ENCODE measurements around the gene SALL1. TPM values are rescaled to one million over a fixed set of nuclear protein-coding genes. Genes with fewer than 3 reads are reported as not detected.

Gene SALL1
- total and polyA plus RNA-seq, 2 of the 8 experiments (the other 6 are each of a cell fraction or from before 2014, with no cell fraction given): 33.7 to 56.8 TPM

DNA sequence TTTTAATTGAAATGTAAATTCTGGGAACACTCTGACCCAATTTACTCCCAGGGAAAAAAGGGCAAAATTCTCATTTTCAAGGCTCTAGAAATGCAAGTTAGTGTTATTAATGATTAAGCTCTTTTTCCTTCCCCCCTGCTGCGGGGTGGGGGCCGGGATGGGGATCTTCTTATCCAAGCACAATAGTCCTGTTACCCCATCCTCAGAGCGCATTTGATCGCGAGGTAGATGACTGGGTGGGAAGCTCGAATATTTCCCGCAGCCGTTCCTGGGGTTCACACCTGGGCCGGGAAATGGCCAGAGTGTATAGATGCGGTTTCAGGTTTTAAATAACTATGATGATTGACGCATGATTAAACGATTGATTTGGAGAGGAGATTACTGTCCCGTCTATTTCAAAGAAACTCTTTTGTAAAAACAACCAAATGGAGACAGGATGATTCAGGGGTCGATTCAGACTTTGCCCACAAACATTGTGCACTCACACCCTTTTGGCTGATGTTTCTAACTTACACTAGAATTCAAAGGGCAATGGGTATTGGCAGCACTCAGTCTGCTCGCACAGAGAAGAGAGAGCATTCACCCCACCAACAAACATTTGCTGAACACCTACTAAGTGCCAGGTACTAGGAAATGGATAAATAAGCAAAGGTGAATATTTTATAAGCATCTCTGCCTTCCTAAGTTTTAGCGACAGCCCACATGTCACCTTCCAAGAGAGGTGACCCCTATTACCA, 55.0 kb downstream of the SALL1 start:
- Histone ChIP-seq H3K4me2 (ENCODE audit: insufficient read depth in 1 of 2, low read depth in 2 of 2, low read length in 2 of 2) (peak overlapping the region; percentile 15 to 29; a peak in 1 of 4 replicates), H2AK5ac (ENCODE audit: low read depth, low read length) (no peak overlapping the region), H2BK15ac (ENCODE audit: low read length) (no peak overlapping the region), H3K14ac (ENCODE audit: insufficient read length) (no peak overlapping the region), H3K4me1 (replicated peaks in 1 of 4; ENCODE audit: control insufficient read depth in 3 of 4, insufficient read depth in 4 of 4, low read length in 3 of 4) (peaks cover 0 to 6% (median 2%) of the 10 kb centered on the region in 4 experiments; a peak in 4 of 7 replicates), H3K4ac (replicated peaks; ENCODE audit: insufficient read length, low read depth, low read length) (no peak overlapping the region), H3K9me3 (ENCODE audit: insufficient read depth in 2 of 2, low read depth in 1 of 2, low read length in 1 of 2) (no peaks in the 10 kb centered on the region), H4K8ac (ENCODE audit: extremely low read depth, insufficient read depth, low read length) (no peak overlapping the region), H4K20me1 (replicated peaks in 1 of 2; ENCODE audit: control insufficient read depth in 1 of 2, insufficient read depth in 2 of 2, low read length in 2 of 2) (no peaks in the 10 kb centered on the region), H3K27ac (ENCODE audit: low read depth, low read length) (no peak overlapping the region), H2AFZ (ENCODE audit: low read length) (no peak overlapping the region), H4K5ac (ENCODE audit: insufficient read length, low read depth, low read length) (no peak overlapping the region), H3K9ac (replicated peaks in 1 of 4; ENCODE audit: extremely low read depth in 1 of 4, low read depth in 3 of 4, low read length in 3 of 4) (no peak overlapping the region), H3K23me2 (ENCODE audit: low read depth, low read length) (no peaks in the 10 kb centered on the region), H3K56ac (replicated peaks; ENCODE audit: insufficient read length, low read depth, low read length) (no peak overlapping the region), H2BK20ac (ENCODE audit: low read length) (no peak overlapping the region), H3K18ac (ENCODE audit: extremely low read depth, low read length) (no peak overlapping the region), H3K79me2 (ENCODE audit: control insufficient read depth in 1 of 2, insufficient read depth in 2 of 2, low read length in 2 of 2) (no peaks in the 10 kb centered on the region), H2BK12ac (ENCODE audit: low read depth, low read length) (no peak overlapping the region), H4K91ac (replicated peaks; ENCODE audit: insufficient read length, low read length) (no peak overlapping the region), H2BK5ac (ENCODE audit: low read depth, low read length) (no peak overlapping the region), H3K23ac (ENCODE audit: insufficient read length) (no peak overlapping the region), H2BK120ac (replicated peaks; ENCODE audit: low read depth, low read length) (no peak overlapping the region), H3K79me1 (ENCODE audit: low read depth, low read length) (no peaks in the 10 kb centered on the region), H3K27me3 (replicated peaks in 1 of 4; ENCODE audit: control insufficient read depth in 3 of 4, extremely low read depth in 1 of 4, insufficient read depth in 3 of 4, low read length in 3 of 4) (no peaks in the 10 kb centered on the region), H3K36me3 (ENCODE audit: control insufficient read depth in 2 of 4, insufficient read depth in 4 of 4, low read length in 3 of 4) (no peaks in the 10 kb centered on the region), H3K4me3 (ENCODE audit: extremely low read depth in 1 of 4, insufficient read depth in 2 of 4, low read depth in 3 of 4, low read length in 4 of 4) (0 out of 8 replicates have a peak overlapping the region, but pooled peaks of 1 of the 4 experiments have one; percentile 16)
- TF ChIP-seq KDM1A (IDR thresholded peaks at IDR 0.05; ENCODE audit: borderline replicate concordance, low read length): no peak
- TF ChIP-seq CHD1 (IDR thresholded peaks at IDR 0.05; ENCODE audit: low read depth, low read length): no peak
- no peak for TF ChIP-seq EGR1 (IDR thresholded peaks at IDR 0.05; ENCODE audit: borderline replicate concordance, low read depth, low read length)
- TF ChIP-seq SP2 (IDR thresholded peaks at IDR 0.05; ENCODE audit: low read length): no peak
- no peak for TF ChIP-seq EP300 (IDR thresholded peaks at IDR 0.05; ENCODE audit: borderline replicate concordance in 1 of 2, low read depth in 2 of 2, low read length in 2 of 2)
- no peak for TF ChIP-seq TBP (IDR thresholded peaks at IDR 0.05; ENCODE audit: low read depth, low read length)
- ChIA-PET POLR2A (ENCODE audit: partially characterized antibody) (no interaction called here), CTCF (ENCODE audit: partially characterized antibody) (interaction anchor here (1.2 kb wide), 1 partner anchor 12 kb away, joined by 3 read pairs; no protein-coding TSS in a partner anchor)
- WGBS, 2 experiments (ENCODE audit: extremely low coverage in 1 of 2, insufficient coverage in 1 of 2, insufficient read length in 1 of 2, insufficient replicate concordance in 2 of 2, low coverage in 1 of 2, low lambda C conversion rate in 2 of 2, missing lambda C conversion rate in 1 of 2): 61% methylated on average over 16 of the region's 16 CpGs; no CpG with 5 or more reads in 1 of the 2 experiments
- no peak for FAIRE-seq
- no peak for DNase-seq (ENCODE audit: low read depth in 1 of 2, low spot score in 2 of 2)

Measured in H1 (cell line).